Measurements from ENCODE around the gene RBM3. TPM values are rescaled to one million over a fixed set of nuclear protein-coding genes. Genes with fewer than 3 reads are reported as not detected.

Gene RBM3
- total RNA-seq, 2 experiments from 2014 or later: 149 to 188 TPM

DNA sequence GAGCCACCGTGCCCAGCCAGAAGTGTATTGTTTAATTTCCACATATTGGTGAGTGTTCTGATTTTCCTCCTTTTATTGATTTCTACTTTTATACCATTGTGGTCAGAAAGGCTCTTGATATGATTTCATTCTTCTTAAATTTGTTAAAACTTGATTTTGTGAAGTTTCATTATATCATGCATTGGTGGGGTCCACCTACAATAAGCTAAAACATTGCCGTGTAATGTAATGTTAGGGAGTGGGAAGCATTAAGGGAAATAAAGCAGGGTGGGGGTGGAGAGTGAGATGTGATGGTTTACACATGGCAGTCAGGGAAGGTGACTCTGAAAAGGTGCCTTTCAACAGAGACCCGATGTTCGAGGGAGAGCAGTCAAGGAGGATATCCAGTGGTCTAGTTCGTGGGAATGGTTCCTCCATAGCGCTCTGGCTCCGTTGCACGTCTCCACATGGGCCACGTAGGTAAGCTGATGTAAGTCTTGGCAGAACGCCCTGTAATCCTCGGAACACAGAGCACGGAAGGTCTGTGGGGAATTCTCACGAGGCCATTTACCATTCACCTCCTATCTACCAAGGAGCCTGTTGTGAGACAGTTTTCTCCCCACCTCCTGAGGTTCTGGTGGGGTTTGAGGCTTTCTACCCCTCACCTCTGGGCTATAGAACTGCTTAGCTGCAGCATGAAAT lies 15.3 kb downstream of the RBM3 start:
- DNase-seq (ENCODE audit: low spot score): no peak
- Histone ChIP-seq H3K79me2 (ENCODE audit: insufficient read depth, low read depth, low read length) (no peaks in the 10 kb centered on the region), H3K4me3 (ENCODE audit: low read depth, low read length, poor library complexity, severe bottlenecking) (no peak overlapping the region), H3K4me2 (ENCODE audit: low read length) (no peak overlapping the region), H3K9me2 (ENCODE audit: insufficient read depth, low read length) (no peaks in the 10 kb centered on the region), H4K20me1 (ENCODE audit: insufficient read depth, low read length) (no peaks in the 10 kb centered on the region), H3K27ac (ENCODE audit: low read depth, low read length, poor library complexity, severe bottlenecking) (no peak overlapping the region), H2AFZ (ENCODE audit: low read length) (no peak overlapping the region), H3K9me3 (ENCODE audit: low read length) (no peaks in the 10 kb centered on the region), H3K36me3 (ENCODE audit: insufficient read depth, low read length) (no peaks in the 10 kb centered on the region), H3K4me1 (ENCODE audit: insufficient read depth, low read length, poor library complexity, severe bottlenecking) (peaks cover 6% of the 10 kb centered on the region)
- CTCF ChIA-PET (ENCODE audit: unreplicated experiment): no interaction called here
- no peak for TF ChIP-seq EZH2phosphoT487 (IDR thresholded peaks at IDR 0.05; ENCODE audit: borderline replicate concordance, low read depth, low read length)
- TF ChIP-seq, protein P1, sequence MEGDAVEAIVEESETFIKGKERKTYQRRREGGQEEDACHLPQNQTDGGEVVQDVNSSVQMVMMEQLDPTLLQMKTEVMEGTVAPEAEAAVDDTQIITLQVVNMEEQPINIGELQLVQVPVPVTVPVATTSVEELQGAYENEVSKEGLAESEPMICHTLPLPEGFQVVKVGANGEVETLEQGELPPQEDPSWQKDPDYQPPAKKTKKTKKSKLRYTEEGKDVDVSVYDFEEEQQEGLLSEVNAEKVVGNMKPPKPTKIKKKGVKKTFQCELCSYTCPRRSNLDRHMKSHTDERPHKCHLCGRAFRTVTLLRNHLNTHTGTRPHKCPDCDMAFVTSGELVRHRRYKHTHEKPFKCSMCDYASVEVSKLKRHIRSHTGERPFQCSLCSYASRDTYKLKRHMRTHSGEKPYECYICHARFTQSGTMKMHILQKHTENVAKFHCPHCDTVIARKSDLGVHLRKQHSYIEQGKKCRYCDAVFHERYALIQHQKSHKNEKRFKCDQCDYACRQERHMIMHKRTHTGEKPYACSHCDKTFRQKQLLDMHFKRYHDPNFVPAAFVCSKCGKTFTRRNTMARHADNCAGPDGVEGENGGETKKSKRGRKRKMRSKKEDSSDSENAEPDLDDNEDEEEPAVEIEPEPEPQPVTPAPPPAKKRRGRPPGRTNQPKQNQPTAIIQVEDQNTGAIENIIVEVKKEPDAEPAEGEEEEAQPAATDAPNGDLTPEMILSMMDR (conservative IDR thresholded peaks at IDR 0.05; ENCODE audit: low read length): no peak
- intact Hi-C loops (cut with micrococcal nuclease; ENCODE audit: unreplicated experiment): no loop called here
- no TSS peak for BruUV-seq (replicated peaks)
- POLR2A ChIA-PET: no interaction called here

DNA sequence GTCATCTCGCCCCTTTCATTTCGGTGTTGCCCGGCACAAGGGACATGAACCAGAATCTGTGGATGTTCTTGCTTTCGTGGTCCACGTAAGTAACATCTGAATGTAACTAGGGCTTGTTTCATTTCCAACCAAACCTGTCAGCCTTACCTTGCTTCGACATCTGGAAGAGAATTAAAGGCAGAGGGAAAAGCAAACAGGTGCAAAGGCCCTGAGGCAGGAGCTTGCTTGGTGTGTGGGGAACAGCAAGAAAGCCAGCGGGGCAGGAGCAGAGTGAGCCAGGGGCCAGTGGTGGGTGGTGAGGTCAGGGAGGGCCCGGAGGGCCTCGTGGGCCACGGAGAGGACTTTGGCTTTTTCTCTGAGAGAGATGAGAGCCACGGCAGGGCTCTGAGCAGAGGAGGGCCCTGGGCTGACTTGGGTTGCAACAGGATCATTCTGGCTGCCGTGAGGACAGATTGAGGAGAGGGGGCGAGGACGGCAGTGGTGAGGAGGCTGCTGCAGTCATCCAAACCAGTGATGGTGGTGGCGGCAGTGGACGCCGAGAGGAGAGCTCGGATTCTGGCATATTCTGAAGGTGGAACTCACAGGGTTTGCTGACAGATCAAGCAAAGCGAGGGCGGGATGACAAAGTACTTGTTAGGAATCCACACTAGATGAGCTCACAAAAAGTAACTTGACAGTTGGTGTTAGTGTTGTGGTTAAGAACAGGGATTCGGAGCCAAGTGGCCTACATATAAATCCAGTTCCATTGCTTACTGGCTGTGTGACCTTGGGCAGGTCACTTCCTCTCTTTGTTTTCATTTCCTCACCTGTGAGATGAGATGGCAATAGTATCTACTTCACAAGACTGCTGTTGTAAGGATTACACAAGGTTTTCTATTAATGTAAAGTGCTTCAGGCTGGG lies 16.2 kb downstream of the RBM3 start:
- BruUV-seq (replicated peaks): no TSS peak
- H3K27ac ChIP-seq (ENCODE audit: low read depth, low read length, poor library complexity, severe bottlenecking): no peak overlapping the region
- H3K9me3 ChIP-seq (ENCODE audit: low read length): no peaks in the 10 kb centered on the region
- ChIA-PET POLR2A (interaction anchor here (0.6 to 1.3 kb wide), 2 partner anchors 18 to 19 kb away, joined by 3 to 5 read pairs; no protein-coding TSS in a partner anchor), CTCF (ENCODE audit: unreplicated experiment) (no interaction called here)
- intact Hi-C loops (cut with micrococcal nuclease; ENCODE audit: unreplicated experiment): no loop called here
- H3K9me2 ChIP-seq (ENCODE audit: insufficient read depth, low read length): no peaks in the 10 kb centered on the region
- no peaks in the 10 kb centered on the region for H4K20me1 ChIP-seq (ENCODE audit: insufficient read depth, low read length)
- DNase-seq (ENCODE audit: low spot score): no peak
- no peak overlapping the region for H3K4me3 ChIP-seq (ENCODE audit: low read depth, low read length, poor library complexity, severe bottlenecking)
- no peak overlapping the region for H2AFZ ChIP-seq (ENCODE audit: low read length)
- no peaks in the 10 kb centered on the region for H3K36me3 ChIP-seq (ENCODE audit: insufficient read depth, low read length)
- no peak overlapping the region for H3K4me2 ChIP-seq (ENCODE audit: low read length)
- H3K4me1 ChIP-seq (ENCODE audit: insufficient read depth, low read length, poor library complexity, severe bottlenecking): peaks cover 6% of the 10 kb centered on the region
- no peak for TF ChIP-seq EZH2phosphoT487 (IDR thresholded peaks at IDR 0.05; ENCODE audit: borderline replicate concordance, low read depth, low read length)
- TF ChIP-seq, protein P1 (conservative IDR thresholded peaks at IDR 0.05; ENCODE audit: low read length): no peak
- H3K79me2 ChIP-seq (ENCODE audit: insufficient read depth, low read depth, low read length): no peaks in the 10 kb centered on the region
